SK-N-SH (cell line): ENCODE results near the gene RPS6KA2. TPM values are rescaled to one million over a fixed set of nuclear protein-coding genes. Genes with fewer than 3 reads are reported as not detected.

Experiments
- CTCF ChIA-PET: fragments of 300-600, 350-600 bp; formaldehyde crosslinking; extraction: SDS; loops from one replicate; lab custom pipeline; 2021; lab: Yijun Ruan, JAX
- POLR2A ChIA-PET: fragments of 350-600 bp; sonication (Branson Sonifier 250); formaldehyde crosslinking; extraction: SDS; loops from one replicate; lab custom pipeline; 2020; ENCODE audit warnings: antibody characterized with exemption, inconsistent platforms; lab: Yijun Ruan, JAX
- DNase-seq: peaks from one replicate; pipeline ENCODE4 v3.0.0; 2012
- H2AFZ ChIP-seq: fragments of 200-600 bp; sonication (generic); 2 replicates; pipeline ENCODE4 v1.8.1; 2016; ENCODE audit warnings: antibody characterized with exemption, mild to moderate bottlenecking, low read depth
- H3F3A ChIP-seq: fragments of 200-600 bp; sonication (generic); replicated peaks from 2 replicates; pipeline ENCODE3; 2016; ENCODE audit warnings: antibody characterized with exemption, mild to moderate bottlenecking; ENCODE audit not compliant: insufficient read depth
- H3K27ac ChIP-seq, 2 experiments: fragments of 200-500 bp in 1 of 2; fragments of 200-600 bp in 1 of 2; sonication (Bioruptor generic) in 1 of 2; sonication (generic), shearing (Covaris generic) in 1 of 2; 2 replicates each; pipeline versions ENCODE4 v1.5.1 to v1.6.1; 2014 to 2016; ENCODE audit warnings: low read depth in 2 of 2, inconsistent platforms in 1 of 2, low read length in 1 of 2, mild to moderate bottlenecking in 1 of 2, mixed read lengths in 1 of 2
- H3K27me3 ChIP-seq: fragments of 200-600 bp; sonication (generic), shearing (Covaris generic); 2 replicates; pipeline ENCODE4 v1.6.1; 2016; ENCODE audit warnings: mixed run types; ENCODE audit not compliant: insufficient read depth
- H3K36me3 ChIP-seq, 2 experiments: fragments of 200-500 bp in 1 of 2; fragments of 200-600 bp in 1 of 2; sonication (Bioruptor generic) in 1 of 2; sonication (generic) in 1 of 2; replicated peaks in 1 of 2; 2 replicates each; pipeline versions ENCODE3 to v1.5.1; 2014 to 2016; ENCODE audit warnings: low read length in 1 of 2, mild to moderate bottlenecking in 1 of 2; ENCODE audit not compliant: insufficient read depth in 2 of 2, control insufficient read depth in 1 of 2
- H3K4me1 ChIP-seq, 2 experiments: fragments of 200-500 bp in 1 of 2; fragments of 200-600 bp in 1 of 2; sonication (Bioruptor generic) in 1 of 2; sonication (generic), shearing (Covaris generic) in 1 of 2; 2 replicates each; pipeline versions ENCODE4 v1.5.1 to v1.6.1; 2014 to 2016; ENCODE audit warnings: low read depth in 1 of 2, low read length in 1 of 2, mixed run types in 1 of 2; ENCODE audit not compliant: insufficient read depth in 2 of 2, control insufficient read depth in 1 of 2
- H3K4me2 ChIP-seq: fragments of 200-600 bp; sonication (generic), shearing (Covaris generic); 2 replicates; pipeline ENCODE4 v1.6.1; 2017; ENCODE audit warnings: mixed run types
- H3K4me3 ChIP-seq, 2 experiments: fragments of 200-500 bp in 1 of 2; fragments of 200-600 bp in 1 of 2; sonication (Bioruptor generic) in 1 of 2; sonication (generic), shearing (Covaris generic) in 1 of 2; 2 replicates each; pipeline versions ENCODE4 v1.5.1 to v1.8.1; 2014 to 2016; ENCODE audit warnings: low read depth in 2 of 2, inconsistent platforms in 1 of 2, low read length in 1 of 2, mild to moderate bottlenecking in 1 of 2, mixed read lengths in 1 of 2, moderate library complexity in 1 of 2
- H3K79me2 ChIP-seq: fragments of 200-600 bp; sonication (generic); 2 replicates; pipeline ENCODE4 v1.8.1; 2017; ENCODE audit warnings: mild to moderate bottlenecking; ENCODE audit not compliant: insufficient read depth
- H3K9ac ChIP-seq: fragments of 200-600 bp; sonication (generic); 2 replicates; pipeline ENCODE4 v1.6.1; 2017; ENCODE audit warnings: mixed run types
- H3K9me2 ChIP-seq: fragments of 200-600 bp; sonication (generic); 2 replicates; pipeline ENCODE4 v1.6.1; 2017; ENCODE audit warnings: mixed run types
- H3K9me3 ChIP-seq: fragments of 200-600 bp; sonication (generic); 2 replicates; pipeline ENCODE4 v1.6.1; 2017; ENCODE audit warnings: mixed run types, mild to moderate bottlenecking, moderate library complexity
- H4K20me1 ChIP-seq: fragments of 200-600 bp; sonication (generic); 2 replicates; pipeline ENCODE4 v1.6.1; 2017; ENCODE audit warnings: mild to moderate bottlenecking, mixed run types; ENCODE audit not compliant: insufficient read depth
- CHD2 ChIP-seq: fragments of 150-350 bp; IDR thresholded peaks from 2 replicates; pipeline ENCODE4 v1.6.1; 2018; ENCODE audit warnings: low read length; ENCODE audit not compliant: partially characterized antibody
- FOSL2 ChIP-seq: IDR thresholded peaks from 2 replicates; pipeline ENCODE4 v1.4.0; 2012; ENCODE audit warnings: low read depth, mild to moderate bottlenecking, moderate library complexity, borderline replicate concordance
- FOXJ3 ChIP-seq: sonication (generic); formaldehyde crosslinking; IDR thresholded peaks from 2 replicates; pipeline ENCODE4 v1.5.1; 2020; ENCODE audit warnings: mild to moderate bottlenecking, missing genetic modification reagents
- FOXM1 ChIP-seq: IDR thresholded peaks from 2 replicates; pipeline ENCODE4 v1.4.0; 2012; ENCODE audit warnings: low read depth, mild to moderate bottlenecking
- GATA2 ChIP-seq: sonication (generic); formaldehyde crosslinking; IDR thresholded peaks from 2 replicates; pipeline ENCODE4 v1.5.0; 2020; ENCODE audit warnings: mild to moderate bottlenecking, missing genetic modification reagents
- NFIC ChIP-seq: IDR thresholded peaks from 2 replicates; pipeline ENCODE4 v1.4.0; 2012; ENCODE audit warnings: borderline replicate concordance
- POLR2AphosphoS5 ChIP-seq: IDR thresholded peaks from 2 replicates; pipeline ENCODE4 v1.6.1; 2012; ENCODE audit warnings: low read depth, low read length
- RAD21 ChIP-seq: IDR thresholded peaks from 2 replicates; pipeline ENCODE4 v1.6.1; 2012; ENCODE audit warnings: mild to moderate bottlenecking, low read length
- RCOR1 ChIP-seq: fragments of 150-350 bp; IDR thresholded peaks from 2 replicates; pipeline ENCODE4 v1.6.1; 2017; ENCODE audit warnings: antibody characterized with exemption, low read length
- SMC3 ChIP-seq: IDR thresholded peaks from 2 replicates; pipeline ENCODE4 v1.6.1; 2012; ENCODE audit warnings: low read depth, low read length, improper control_type of control experiment
- TCF12 ChIP-seq: IDR thresholded peaks from 2 replicates; pipeline ENCODE4 v1.4.0; 2012
- YY1 ChIP-seq: IDR thresholded peaks from 2 replicates; pipeline ENCODE4 v1.4.0; 2012; ENCODE audit warnings: low read depth, mild to moderate bottlenecking
- WGBS: methylation state at CpG from one replicate; pipeline ENCODE4 v1.1.6; 2017; ENCODE audit warnings: low lambda C conversion rate; 5-methylcytosine and 5-hydroxymethylcytosine counted together
- polyA plus RNA-seq, 3 experiments: library from polyadenylated mRNA; depleted of rRNA; stranded (reverse); fragments of >200 nt; gene quantifications; 2 replicates each; pipeline ENCODE4 v1.2.3, GENCODE V29; 2012

The RPS6KA2 gene
- polyA plus RNA-seq, 1 of the 3 experiments (the other 2 are of a cell fraction), result 59.5 TPM

GRCh38 chr6:166490671-166491500 lies 136.2 kb downstream of the RPS6KA2 start (continued):
- TF ChIP-seq YY1, result no peak
- peak; percentile 44 for TF ChIP-seq CHD2
- peak; percentile 15 for TF ChIP-seq RAD21
- peak; percentile 81 for TF ChIP-seq GATA2 (CRISPR knock-in tag)
- peak; percentile 65 for TF ChIP-seq TCF12
- peak; percentile 12; the same call in 1 of the 2 replicates for TF ChIP-seq POLR2AphosphoS5

- Histone ChIP-seq H3K27ac (peak overlapping the region in 1 of 2 experiments; percentile 99; a peak in 2 of 4 replicates), H3K27me3 (no peaks in the 10 kb centered on the region), H3K4me3 (no peak overlapping the region), H3F3A (no peaks in the 10 kb centered on the region), H3K4me2 (no peak overlapping the region), H2AFZ (no peak overlapping the region), H3K9ac (no peak overlapping the region), H3K36me3 (peaks cover 21 to 89% of the 10 kb centered on the region in 2 experiments), H3K79me2 (no peaks in the 10 kb centered on the region), H4K20me1 (no peaks in the 10 kb centered on the region), H3K4me1 (peaks cover 0 to 47% of the 10 kb centered on the region in 2 experiments; a peak in 3 of 4 replicates), H3K9me3 (no peaks in the 10 kb centered on the region), H3K9me2 (no peaks in the 10 kb centered on the region)
- CTCF ChIA-PET, result interaction anchor here (0.9 to 1.2 kb wide), 5 partner anchors 18 to 130 kb away, joined by 3 to 5 read pairs (median 4); no protein-coding TSS in a partner anchor
- TF ChIP-seq FOXJ3 (CRISPR knock-in tag) (no peak), NFIC (no peak), FOXM1 (no peak), YY1 (no peak), RCOR1 (no peak)
- POLR2A ChIA-PET, result interaction anchor here (1.7 to 2.1 kb wide), 2 partner anchors 11 to 132 kb away, joined by 5 to 8 read pairs; no protein-coding TSS in a partner anchor
- no peak for DNase-seq
- 91% methylated on average over 11 of the region's 11 CpGs for WGBS
Observed at GRCh38 chr6:166489301-166490155, 137.5 kb downstream of the RPS6KA2 start.

- Histone ChIP-seq H3K9me3 (no peaks in the 10 kb centered on the region), H3K27me3 (no peaks in the 10 kb centered on the region), H3K4me2 (no peak overlapping the region), H3K79me2 (no peaks in the 10 kb centered on the region), H4K20me1 (no peaks in the 10 kb centered on the region), H3K36me3 (peaks cover 21 to 89% of the 10 kb centered on the region in 2 experiments), H3K9me2 (no peaks in the 10 kb centered on the region), H3K9ac (no peak overlapping the region), H2AFZ (no peak overlapping the region), H3F3A (no peaks in the 10 kb centered on the region), H3K27ac (peak overlapping the region in 1 of 2 experiments; percentile 16; a peak in 1 of 4 replicates), H3K4me1 (peaks cover 0 to 39% of the 10 kb centered on the region in 2 experiments; a peak in 3 of 4 replicates), H3K4me3 (no peak overlapping the region)
- ChIA-PET POLR2A (no interaction called here), CTCF (interaction anchor here (0.9 to 1.2 kb wide), 5 partner anchors 13 to 131 kb away, joined by 3 to 4 read pairs (median 3); no protein-coding TSS in a partner anchor)
- TF ChIP-seq FOXJ3 (CRISPR knock-in tag) (no peak), SMC3 (no peak), TCF12 (no peak), RCOR1 (no peak), FOSL2 (no peak), GATA2 (CRISPR knock-in tag) (no peak)
- no peak for DNase-seq
- WGBS, result 100% methylated on average over 3 of the region's 13 CpGs
Observed at GRCh38 chr6:166488701-166489100, 138.3 kb downstream of the RPS6KA2 start.
